HFFc6 (cell line): ENCODE results near the gene UBR4. TPM values are rescaled to one million over a fixed set of nuclear protein-coding genes. Genes with fewer than 3 reads are reported as not detected.
A peak's percentile ranks its signal among the peaks of the same experiment; 100 is the strongest.

Experiments used
- DNase-seq: peaks from one replicate; pipeline ENCODE4 v3.0.0-alpha.2; 2018
- H3K27ac Mint-ChIP-seq: 2 replicates; pipeline ENCODE4 v1.8.0; 2020; ENCODE audit warnings: mild to moderate bottlenecking, mixed read lengths
- H3K27me3 Mint-ChIP-seq: 2 replicates; pipeline ENCODE4 v1.8.0; 2021; ENCODE audit warnings: mild to moderate bottlenecking, moderate library complexity, mixed read lengths; ENCODE audit not compliant: insufficient read depth
- H3K36me3 Mint-ChIP-seq: 2 replicates; pipeline ENCODE4 v1.8.0; 2021; ENCODE audit warnings: low read depth, mixed read lengths
- H3K4me1 Mint-ChIP-seq: 2 replicates; pipeline ENCODE4 v1.8.0; 2020; ENCODE audit warnings: low read depth, mixed read lengths
- H3K4me3 Mint-ChIP-seq: 2 replicates; pipeline ENCODE4 v1.8.0; 2020; ENCODE audit warnings: mild to moderate bottlenecking, moderate library complexity, mixed read lengths
- H3K9me3 Mint-ChIP-seq: 2 replicates; pipeline ENCODE4 v1.8.0; 2020; ENCODE audit warnings: mild to moderate bottlenecking, mixed read lengths
- CTCF ChIP-seq: fragments of 200-600 bp; sonication (generic); IDR thresholded peaks from 2 replicates; pipeline ENCODE4 v1.5.0; 2021; ENCODE audit warnings: antibody characterized with exemption, mild to moderate bottlenecking
- total RNA-seq, 6 experiments: library from RNA; stranded (reverse); fragmentation: NEBNext Ultra II Directional; extraction: Animal tissue kit (Norgen Biotek cat#: 25700); gene quantifications; 2 replicates in 1 of 6; 3 replicates in 5 of 6; pipeline ENCODE4 v1.2.3, GENCODE V29; 2021

The UBR4 gene
- total RNA-seq, 6 experiments from 2014 or later: 74.2 to 116 (median 88.6) TPM

DNA sequence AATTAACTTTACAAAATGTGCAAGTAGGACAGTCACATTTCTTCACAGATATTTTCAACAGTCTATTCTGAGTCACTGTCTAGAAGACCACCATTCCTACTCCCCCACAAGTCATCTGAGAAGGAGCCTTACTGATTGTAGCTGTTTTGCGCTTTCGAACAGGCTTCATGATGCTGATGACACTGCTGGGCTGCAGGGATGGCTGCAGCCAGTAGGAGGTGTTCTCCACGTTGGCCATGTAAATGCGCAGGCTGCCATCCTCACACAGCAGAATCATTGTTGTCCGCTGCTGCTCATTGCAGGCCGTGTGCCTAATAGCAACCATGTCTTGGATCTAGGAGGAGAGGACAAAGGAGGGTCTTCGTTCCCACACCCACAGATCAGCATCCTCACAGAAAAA is 56.9 kb downstream of the UBR4 start:
- no peak overlapping the region for H3K4me3 Mint-ChIP-seq
- peaks cover 6% of the 10 kb centered on the region; the same call in 1 of the 2 replicates for H3K4me1 Mint-ChIP-seq
- DNase-seq: no peak
- H3K36me3 Mint-ChIP-seq: peaks cover 84% of the 10 kb centered on the region
- H3K27ac Mint-ChIP-seq: no peak overlapping the region
- peaks cover 9% of the 10 kb centered on the region for H3K27me3 Mint-ChIP-seq
- H3K9me3 Mint-ChIP-seq: no peaks in the 10 kb centered on the region
- peak; percentile 20; the same call in 1 of the 2 replicates for TF ChIP-seq CTCF

- peaks cover 92% of the 10 kb centered on the region for H3K36me3 Mint-ChIP-seq
- no peak for TF ChIP-seq CTCF
- no peak overlapping the region for H3K27ac Mint-ChIP-seq
- H3K4me3 Mint-ChIP-seq: no peak overlapping the region
- DNase-seq: no peak
- H3K9me3 Mint-ChIP-seq: no peaks in the 10 kb centered on the region
- H3K27me3 Mint-ChIP-seq: peaks cover 10% of the 10 kb centered on the region
- peaks cover 3% of the 10 kb centered on the region; the same call in 1 of the 2 replicates for H3K4me1 Mint-ChIP-seq
These were observed 58.5 kb downstream of the UBR4 start for GRCh38 chr1:19151537-19151936.

DNA sequence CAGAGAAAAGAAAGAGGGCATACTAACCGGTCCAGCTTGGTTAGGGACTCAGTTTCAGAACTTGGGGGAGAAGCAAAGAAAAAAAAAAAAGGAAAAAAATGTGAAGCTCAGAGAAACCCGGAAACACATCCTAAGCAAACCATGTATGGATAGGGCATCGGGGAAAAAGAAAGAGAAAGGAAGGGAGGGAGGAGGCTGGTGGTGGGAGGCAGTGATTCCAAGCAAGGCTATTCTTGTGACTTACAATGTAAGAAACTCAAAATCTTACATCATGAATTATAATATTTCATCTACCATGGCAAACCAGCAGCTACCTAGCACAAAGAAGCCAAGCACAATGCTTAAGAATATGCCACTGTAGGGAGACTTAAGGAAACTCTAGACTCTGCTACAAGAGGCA is 60.3 kb downstream of the UBR4 start:
- Mint-ChIP-seq H3K4me3 (no peak overlapping the region), H3K9me3 (no peaks in the 10 kb centered on the region), H3K27ac (peak overlapping the region; percentile 39; the same call in 1 of the 2 replicates), H3K27me3 (peaks cover 9% of the 10 kb centered on the region), H3K36me3 (peaks cover 93% of the 10 kb centered on the region), H3K4me1 (no peaks in the 10 kb centered on the region)
- TF ChIP-seq CTCF: no peak
- no peak for DNase-seq

DNA sequence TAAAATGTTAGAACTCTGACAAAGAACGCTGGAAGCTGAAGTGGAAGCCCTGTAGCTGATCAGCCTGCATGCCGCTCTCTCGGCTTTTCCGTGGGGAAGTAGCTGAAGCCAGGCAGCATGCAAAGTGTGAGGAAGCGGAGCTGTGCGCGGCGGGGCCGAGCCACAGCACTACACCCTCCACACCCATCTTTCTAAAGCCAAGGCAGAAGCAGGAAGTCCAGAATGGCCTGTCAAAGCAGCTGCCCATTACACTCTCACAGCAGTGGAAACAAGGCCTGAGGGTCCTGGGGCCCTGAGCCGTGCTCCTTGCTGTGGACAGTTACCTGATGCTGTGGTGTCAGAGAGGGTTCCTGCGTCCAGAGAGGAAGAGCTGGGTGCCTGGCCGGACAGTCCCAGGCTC is 69.6 kb downstream of the UBR4 start:
- Mint-ChIP-seq H3K36me3 (peaks cover 81% of the 10 kb centered on the region), H3K27ac (no peak overlapping the region), H3K4me1 (no peaks in the 10 kb centered on the region), H3K9me3 (no peaks in the 10 kb centered on the region), H3K27me3 (peaks cover 2% of the 10 kb centered on the region), H3K4me3 (no peak overlapping the region)
- DNase-seq: no peak
- TF ChIP-seq CTCF: no peak

GRCh38 chr1:19139711-19140110 is 70.4 kb downstream of the UBR4 start:
- no peak for DNase-seq
- Mint-ChIP-seq H3K4me1 (no peaks in the 10 kb centered on the region), H3K27ac (no peak overlapping the region), H3K9me3 (no peaks in the 10 kb centered on the region), H3K4me3 (no peak overlapping the region; the same call in 1 of the 2 replicates), H3K36me3 (peaks cover 81% of the 10 kb centered on the region), H3K27me3 (peaks cover 2% of the 10 kb centered on the region)
- TF ChIP-seq CTCF: no peak
